ENCODE results near the gene RAPGEF5.

DNA sequence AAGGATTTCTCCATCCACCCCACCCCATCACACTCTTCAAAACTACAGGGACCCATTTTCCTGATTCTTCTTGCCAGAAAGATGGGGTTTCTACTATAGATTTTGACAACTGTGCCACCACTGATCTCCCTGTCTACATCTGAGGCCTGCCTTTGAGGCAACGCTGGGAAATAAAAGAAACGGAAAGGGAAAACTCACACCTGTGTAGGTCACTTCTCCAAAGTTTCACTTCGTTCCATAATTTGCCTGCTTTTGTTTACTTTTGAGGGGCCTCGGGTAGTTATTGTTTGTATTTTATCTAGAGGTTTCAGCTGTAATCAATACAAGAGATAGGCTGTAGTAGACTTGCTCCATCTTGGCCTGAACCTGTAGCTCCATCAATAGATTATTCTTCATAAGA lies 56.1 kb downstream of the RAPGEF5 start:
- TF ChIP-seq POLR2A (IDR thresholded peaks at IDR 0.05; ENCODE audit: low read depth, low read length) (no peak), MYC (IDR thresholded peaks at IDR 0.05; ENCODE audit: low read depth, low read length) (no peak), EZH2 (IDR thresholded peaks at IDR 0.05; ENCODE audit: borderline replicate concordance, low read depth, low read length, severe bottlenecking) (no peak), JUN (IDR thresholded peaks at IDR 0.05; ENCODE audit: borderline replicate concordance, insufficient read depth, insufficient read length, low read depth) (no peak), POLR2AphosphoS5 (IDR thresholded peaks at IDR 0.05; ENCODE audit: insufficient read depth, low read depth, low read length) (no peak), FOS (IDR thresholded peaks at IDR 0.05; ENCODE audit: borderline replicate concordance, insufficient read depth, low read length) (no peak)
- TF ChIP-seq, protein P1, sequence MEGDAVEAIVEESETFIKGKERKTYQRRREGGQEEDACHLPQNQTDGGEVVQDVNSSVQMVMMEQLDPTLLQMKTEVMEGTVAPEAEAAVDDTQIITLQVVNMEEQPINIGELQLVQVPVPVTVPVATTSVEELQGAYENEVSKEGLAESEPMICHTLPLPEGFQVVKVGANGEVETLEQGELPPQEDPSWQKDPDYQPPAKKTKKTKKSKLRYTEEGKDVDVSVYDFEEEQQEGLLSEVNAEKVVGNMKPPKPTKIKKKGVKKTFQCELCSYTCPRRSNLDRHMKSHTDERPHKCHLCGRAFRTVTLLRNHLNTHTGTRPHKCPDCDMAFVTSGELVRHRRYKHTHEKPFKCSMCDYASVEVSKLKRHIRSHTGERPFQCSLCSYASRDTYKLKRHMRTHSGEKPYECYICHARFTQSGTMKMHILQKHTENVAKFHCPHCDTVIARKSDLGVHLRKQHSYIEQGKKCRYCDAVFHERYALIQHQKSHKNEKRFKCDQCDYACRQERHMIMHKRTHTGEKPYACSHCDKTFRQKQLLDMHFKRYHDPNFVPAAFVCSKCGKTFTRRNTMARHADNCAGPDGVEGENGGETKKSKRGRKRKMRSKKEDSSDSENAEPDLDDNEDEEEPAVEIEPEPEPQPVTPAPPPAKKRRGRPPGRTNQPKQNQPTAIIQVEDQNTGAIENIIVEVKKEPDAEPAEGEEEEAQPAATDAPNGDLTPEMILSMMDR (IDR thresholded peaks at IDR 0.05; ENCODE audit: extremely low read depth in 1 of 2, insufficient read depth in 1 of 2, low read depth in 1 of 2, low read length in 2 of 2) = no peak
- TF ChIP-seq, protein P2, sequence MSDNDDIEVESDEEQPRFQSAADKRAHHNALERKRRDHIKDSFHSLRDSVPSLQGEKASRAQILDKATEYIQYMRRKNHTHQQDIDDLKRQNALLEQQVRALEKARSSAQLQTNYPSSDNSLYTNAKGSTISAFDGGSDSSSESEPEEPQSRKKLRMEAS (IDR thresholded peaks at IDR 0.05; ENCODE audit: insufficient read depth, insufficient read length) = no peak

Measured in endothelial cell of umbilical vein (primary cell).